ENCODE results near the gene MSANTD2. TPM values are rescaled to one million over a fixed set of nuclear protein-coding genes. Genes with fewer than 3 reads are reported as not detected.

MSANTD2 gene
- polyA plus RNA-seq, 3 donors, result 1.2 to 5.8 (median 1.8) TPM

- DNase-seq, result no peak
- peaks cover 50 to 67% (median 54%) of the 10 kb centered on the region in 3 donors for H3K27me3 Mint-ChIP-seq (ENCODE audit: low read depth in 3 of 3)
- H3K27ac ChIP-seq (ENCODE audit: low read depth in 1 of 2, low read length in 2 of 2), result no peak overlapping the region
- no peak overlapping the region for H3K9ac ChIP-seq (ENCODE audit: insufficient read depth, low read length, poor library complexity, severe bottlenecking)
- peak overlapping the region; percentile 68 for H3K4me2 ChIP-seq (replicated peaks; ENCODE audit: extremely low read depth, low read length, poor library complexity, severe bottlenecking)
- WGBS (ENCODE audit: insufficient coverage), result 9% methylated on average over 41 of the region's 52 CpGs
- peak overlapping the region in 1 of 7 donors; percentile 11 for H3K27ac Mint-ChIP-seq
- H3K9me3 ChIP-seq (replicated peaks in 1 of 2; ENCODE audit: control insufficient read depth in 1 of 2, insufficient read depth in 1 of 2, low read length in 2 of 2), result peaks cover 3 to 14% of the 10 kb centered on the region in 2 donors
- H3K4me3 ChIP-seq (replicated peaks in 1 of 3; ENCODE audit: low read depth in 2 of 3, low read length in 3 of 3), result peak overlapping the region in 1 of 3 experiments; percentile 58
- intact Hi-C loops (cut with micrococcal nuclease), result loop anchor here in 1 of 2 donors (5.0 kb wide), 1 partner anchor 33 kb away; no protein-coding TSS in a partner anchor
- H3K79me2 ChIP-seq (ENCODE audit: insufficient read depth, low read length), result no peaks in the 10 kb centered on the region
- peaks cover 5% of the 10 kb centered on the region for H4K20me1 ChIP-seq (ENCODE audit: insufficient read depth, low read length)
- H3K36me3 ChIP-seq (replicated peaks in 1 of 2; ENCODE audit: control insufficient read depth in 1 of 2, insufficient read depth in 2 of 2, low read length in 2 of 2), result no peaks in the 10 kb centered on the region
- H3K27me3 ChIP-seq (ENCODE audit: control insufficient read depth in 2 of 2, insufficient read depth in 2 of 2, low read length in 2 of 2), result peaks cover 29 to 45% of the 10 kb centered on the region in 2 donors
- H2AFZ ChIP-seq (ENCODE audit: insufficient read depth, low read depth, low read length, poor library complexity, severe bottlenecking), result peak overlapping the region; percentile 31
- H3K4me3 Mint-ChIP-seq, result peak overlapping the region; percentile 34 to 94
- peaks cover 0 to 23% (median 12%) of the 10 kb centered on the region in 7 donors for H3K9me3 Mint-ChIP-seq
- TF ChIP-seq CTCF (IDR thresholded peaks at IDR 0.05), result no peak
- H3K4me1 ChIP-seq (ENCODE audit: control insufficient read depth in 1 of 2, insufficient read depth in 2 of 2, low read length in 2 of 2), result peaks cover 53 to 60% of the 10 kb centered on the region in 2 donors
- peaks cover 7 to 10% of the 10 kb centered on the region in 2 donors for H3K36me3 Mint-ChIP-seq
- peaks cover 50% of the 10 kb centered on the region for H3K4me1 Mint-ChIP-seq
Measured at GRCh38 chr11:124759266-124760204, 40.7 kb downstream of the MSANTD2 start.
